ENCODE results near the gene CAT. TPM values are rescaled to one million over a fixed set of nuclear protein-coding genes. Genes with fewer than 3 reads are reported as not detected.

CAT gene
- total and polyA plus RNA-seq, 8 donors: 24.9 to 122 (median 74.7) TPM

GRCh38 chr11:34509336-34509876 lies 70.7 kb downstream of the CAT start:
- intact Hi-C loops (cut with DNase I; ENCODE audit: low total_unique reads): no loop called here
- Histone ChIP-seq H3K27ac (no peak overlapping the region), H3K36me3 (no peaks in the 10 kb centered on the region), H3K27me3 (no peaks in the 10 kb centered on the region), H3K4me3 (no peak overlapping the region), H3K9me3 (no peaks in the 10 kb centered on the region), H3K4me1 (peaks cover 0 to 4% (median 0%) of the 10 kb centered on the region in 4 donors)
- DNase-seq: no peak
- 23 to 35% (median 26%) methylated on average over 5 of the region's 5 CpGs for WGBS, 5 donors
- no peak for TF ChIP-seq EP300 (IDR thresholded peaks at IDR 0.05)
- TF ChIP-seq POLR2A (IDR thresholded peaks at IDR 0.05): no peak
- no peak for TF ChIP-seq CTCF (IDR thresholded peaks at IDR 0.05)
- no peak for TF ChIP-seq POLR2AphosphoS5 (IDR thresholded peaks at IDR 0.05)

DNA sequence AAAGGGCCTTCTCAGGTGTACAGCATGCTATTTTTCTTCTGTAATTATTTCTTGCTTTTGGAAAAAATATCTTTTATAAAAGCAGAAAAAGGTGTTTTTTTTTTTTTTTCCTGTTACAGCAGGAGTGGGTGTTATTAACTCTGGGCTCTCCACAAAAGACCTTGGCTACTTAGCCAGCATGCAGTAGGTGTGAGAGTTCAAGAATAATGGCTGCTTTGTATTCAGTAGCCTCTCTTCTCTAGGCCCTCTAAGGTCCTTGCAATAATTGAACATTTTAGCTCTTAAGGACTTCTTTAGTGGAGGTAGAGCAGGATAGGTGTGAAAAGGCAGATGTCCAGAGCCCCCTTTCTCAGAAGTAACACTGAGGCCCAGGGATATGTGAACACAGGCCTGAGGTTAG lies 71.5 kb downstream of the CAT start:
- no peak overlapping the region for H3K4me3 ChIP-seq
- no peaks in the 10 kb centered on the region for H3K9me3 ChIP-seq
- no peak overlapping the region for H3K27ac ChIP-seq
- no peak for DNase-seq
- H3K4me1 ChIP-seq: peaks cover 0 to 4% (median 0%) of the 10 kb centered on the region in 4 donors
- no peak for TF ChIP-seq EP300 (IDR thresholded peaks at IDR 0.05)
- TF ChIP-seq CTCF (IDR thresholded peaks at IDR 0.05): no peak
- no peak for TF ChIP-seq POLR2A (IDR thresholded peaks at IDR 0.05)
- no peak for TF ChIP-seq POLR2AphosphoS5 (IDR thresholded peaks at IDR 0.05)
- H3K27me3 ChIP-seq: no peaks in the 10 kb centered on the region
- H3K36me3 ChIP-seq: no peaks in the 10 kb centered on the region
- intact Hi-C loops (cut with DNase I; ENCODE audit: low total_unique reads): no loop called here

DNA sequence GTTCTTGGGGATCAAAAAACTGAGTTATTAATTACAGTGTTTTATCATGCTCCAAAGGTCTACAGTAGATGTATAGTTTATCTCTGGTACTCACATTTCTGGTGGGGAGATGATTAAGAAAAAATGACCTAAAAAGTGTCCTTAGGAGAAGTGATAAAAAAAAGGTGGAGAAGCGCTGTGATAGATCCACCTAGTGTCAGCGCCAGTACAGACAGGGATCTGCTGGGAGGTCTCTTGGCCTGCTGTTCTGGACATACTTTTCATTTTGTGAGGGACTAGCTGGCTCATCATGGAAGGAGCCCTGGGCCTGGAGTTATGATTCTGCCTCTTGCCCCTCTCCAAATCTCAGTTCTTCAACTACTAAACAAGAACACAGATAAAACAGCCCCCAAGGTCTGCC lies 71.9 kb downstream of the CAT start:
- Histone ChIP-seq H3K9me3 (no peaks in the 10 kb centered on the region), H3K36me3 (no peaks in the 10 kb centered on the region), H3K4me3 (no peak overlapping the region), H3K27ac (no peak overlapping the region), H3K27me3 (no peaks in the 10 kb centered on the region), H3K4me1 (peaks cover 0 to 4% (median 0%) of the 10 kb centered on the region in 4 donors)
- intact Hi-C loops (cut with DNase I; ENCODE audit: low total_unique reads): no loop called here
- TF ChIP-seq CTCF (IDR thresholded peaks at IDR 0.05): no peak
- TF ChIP-seq POLR2A (IDR thresholded peaks at IDR 0.05): no peak
- TF ChIP-seq POLR2AphosphoS5 (IDR thresholded peaks at IDR 0.05): no peak
- TF ChIP-seq EP300 (IDR thresholded peaks at IDR 0.05): no peak
- no peak for DNase-seq
- WGBS, 5 donors: 97 to 100% (median 99%) methylated on average over 2 of the region's 2 CpGs

GRCh38 chr11:34512840-34513681 lies 74.3 kb downstream of the CAT start:
- H3K4me3 ChIP-seq: no peak overlapping the region
- no peaks in the 10 kb centered on the region for H3K36me3 ChIP-seq

More at GRCh38 chr11:34512840-34513681, 74.3 kb downstream of the CAT start:
- intact Hi-C loops (cut with DNase I; ENCODE audit: low total_unique reads): no loop called here
- Histone ChIP-seq H3K27ac (no peak overlapping the region), H3K9me3 (no peaks in the 10 kb centered on the region), H3K4me1 (peaks cover 0 to 4% (median 0%) of the 10 kb centered on the region in 4 donors), H3K27me3 (no peaks in the 10 kb centered on the region)
- 43 to 66% (median 53%) methylated on average over 23 to 24 of the region's 24 CpGs for WGBS, 5 donors
- peak; percentile 73 to 87 for DNase-seq
- TF ChIP-seq POLR2AphosphoS5 (IDR thresholded peaks at IDR 0.05) (no peak), EP300 (IDR thresholded peaks at IDR 0.05) (no peak), POLR2A (IDR thresholded peaks at IDR 0.05) (no peak), CTCF (IDR thresholded peaks at IDR 0.05) (peak in 5 of 7 experiments; percentile 61 to 84 (median 71))
